Left lung (tissue), 10 donors: Measurements from ENCODE around the gene GRIN2C. TPM values are rescaled to one million over a fixed set of nuclear protein-coding genes. Genes with fewer than 3 reads are reported as not detected.

Experiments
- ATAC-seq: fragments of 200-7000 bp; cut with Tn5 transposase; one replicate; pipeline ENCODE4 v1.9.1; 2020; ENCODE audit warnings: moderate library complexity
- DNase-seq, 4 donors: peaks; one replicate each; pipeline ENCODE4 v3.0.0-alpha.2; 2013 to 2020
- H3K27ac ChIP-seq, 2 donors: fragments of 200-600 bp; sonication (generic) in 1 of 2; one replicate each; pipeline versions ENCODE4 v1.5.0 to v1.8.0; 2020 to 2021
- H3K27me3 ChIP-seq, 2 donors: fragments of 200-600 bp; sonication (generic) in 1 of 2; one replicate each; pipeline versions ENCODE4 v1.5.0 to v1.8.0; 2020 to 2021
- H3K36me3 ChIP-seq, 2 donors: fragments of 200-600 bp; sonication (generic) in 1 of 2; one replicate each; pipeline versions ENCODE4 v1.5.0 to v1.8.0; 2020 to 2021
- H3K4me1 ChIP-seq, 2 donors: fragments of 200-600 bp; one replicate each; pipeline ENCODE4 v1.8.0; 2021
- H3K4me3 ChIP-seq, 2 donors: fragments of 200-600 bp; sonication (generic) in 1 of 2; one replicate each; pipeline versions ENCODE4 v1.5.0 to v1.8.0; 2020 to 2021; ENCODE audit warnings: mild to moderate bottlenecking in 1 of 2
- H3K9me3 ChIP-seq, 2 donors: fragments of 200-600 bp; sonication (generic) in 1 of 2; one replicate each; pipeline versions ENCODE4 v1.5.0 to v1.8.0; 2020 to 2021
- CTCF ChIP-seq, 2 donors: fragments of 200-600 bp; sonication (generic) in 1 of 2; IDR thresholded peaks; one replicate each; pipeline versions ENCODE4 v1.5.0 to v1.8.0; 2021; ENCODE audit warnings: antibody characterized with exemption in 2 of 2
- intact Hi-C, 2 donors: fragments of 100-400 bp; cut with DNase I; formaldehyde crosslinking; loops; one replicate each; pipeline versions ENCODE4 v1.11.2 to v1.14.2; 2022
- polyA plus RNA-seq, 6 donors: library from polyadenylated mRNA; unstranded; fragments of 120-200 nt; gene quantifications; one replicate each; pipeline ENCODE4 v1.2.1, GENCODE V29; 2013; ENCODE audit not compliant: insufficient read length in 6 of 6
- total RNA-seq, 2 donors: library from RNA; stranded (reverse); fragmentation: NEBNext Ultra II Directional; extraction: Animal tissue kit (Norgen Biotek cat#: 25700); gene quantifications; one replicate each; pipeline ENCODE4 v1.2.1, GENCODE V29; 2021
- donor health status: DM: no; HTN: yes; CAD: no.
- donor health status: DM: no; HTN: no; CAD: no.

Gene GRIN2C
- total and polyA plus RNA-seq, 8 donors: 0.15 to 0.43 (median 0.26) TPM; not detected in 1

- Histone ChIP-seq H3K9me3 (no peaks in the 10 kb centered on the region), H3K36me3 (peaks cover 0 to 65% of the 10 kb centered on the region in 2 donors), H3K4me1 (peaks cover 0 to 8% of the 10 kb centered on the region in 2 donors), H3K27ac (no peak overlapping the region), H3K27me3 (no peaks in the 10 kb centered on the region), H3K4me3 (no peak overlapping the region)
- no peak for TF ChIP-seq CTCF (IDR thresholded peaks at IDR 0.05)
- ATAC-seq: peak; percentile 32
- no peak for DNase-seq
- intact Hi-C loops: no loop called here
Measured at GRCh38 chr17:74805591-74805991, 54.1 kb downstream of the GRIN2C start.

GRCh38 chr17:74804683-74805082, 55.0 kb downstream of the GRIN2C start:
- TF ChIP-seq CTCF (IDR thresholded peaks at IDR 0.05): no peak
- no peak overlapping the region for H3K4me3 ChIP-seq
- no peak for DNase-seq
- intact Hi-C loops: no loop called here
- H3K9me3 ChIP-seq: no peaks in the 10 kb centered on the region
- H3K27me3 ChIP-seq: no peaks in the 10 kb centered on the region
- H3K27ac ChIP-seq: no peak overlapping the region
- H3K36me3 ChIP-seq: peaks cover 0 to 66% of the 10 kb centered on the region in 2 donors
- peak; percentile 55 for ATAC-seq
- peaks cover 0 to 8% of the 10 kb centered on the region in 2 donors for H3K4me1 ChIP-seq

- TF ChIP-seq CTCF (IDR thresholded peaks at IDR 0.05): no peak
- Histone ChIP-seq H3K27ac (no peak overlapping the region), H3K4me3 (no peak overlapping the region), H3K27me3 (no peaks in the 10 kb centered on the region), H3K9me3 (no peaks in the 10 kb centered on the region), H3K4me1 (peaks cover 0 to 7% of the 10 kb centered on the region in 2 donors), H3K36me3 (peaks cover 0 to 72% of the 10 kb centered on the region in 2 donors)
- no peak for ATAC-seq
- intact Hi-C loops: no loop called here
- DNase-seq: no peak
Measured at GRCh38 chr17:74803971-74804370, 55.7 kb downstream of the GRIN2C start.

DNA sequence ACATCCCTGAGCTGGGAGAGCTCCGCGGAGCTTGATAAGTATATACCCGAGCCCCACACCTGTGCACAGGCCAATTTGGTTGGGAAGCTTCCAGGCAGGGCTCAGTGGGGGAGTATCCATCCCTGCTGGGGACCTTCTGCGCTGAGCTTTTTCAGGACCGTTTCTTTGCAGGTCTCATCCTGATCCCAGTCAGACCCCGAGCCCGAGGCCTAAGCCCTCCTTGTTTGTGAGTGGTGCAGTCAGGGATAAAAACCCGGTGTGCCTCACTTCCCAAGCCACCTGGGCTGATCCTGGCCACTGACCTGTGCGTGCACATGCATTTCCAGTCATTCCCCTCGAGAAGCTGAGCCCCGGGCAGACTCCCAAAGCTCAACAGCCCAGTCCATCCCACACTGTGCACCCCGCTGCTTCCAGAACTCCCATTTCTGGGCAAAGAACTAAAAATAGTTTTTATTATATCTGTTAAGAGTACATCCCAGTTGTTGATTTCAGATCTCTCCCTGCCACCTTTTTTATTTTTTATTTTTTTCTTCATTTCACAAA, 56.2 kb downstream of the GRIN2C start:
- Histone ChIP-seq H3K36me3 (peaks cover 0 to 77% of the 10 kb centered on the region in 2 donors), H3K9me3 (no peaks in the 10 kb centered on the region), H3K27ac (no peak overlapping the region), H3K27me3 (no peaks in the 10 kb centered on the region), H3K4me1 (peaks cover 0 to 2% of the 10 kb centered on the region in 2 donors), H3K4me3 (no peak overlapping the region)
- TF ChIP-seq CTCF (IDR thresholded peaks at IDR 0.05): no peak
- DNase-seq (no peak), ATAC-seq (no peak)
- intact Hi-C loops: no loop called here

GRCh38 chr17:74801896-74802295, 57.8 kb downstream of the GRIN2C start:
- H3K4me3 ChIP-seq: no peak overlapping the region
- H3K27ac ChIP-seq: no peak overlapping the region
- no peak for TF ChIP-seq CTCF (IDR thresholded peaks at IDR 0.05)
- H3K4me1 ChIP-seq: no peaks in the 10 kb centered on the region
- peaks cover 0 to 83% of the 10 kb centered on the region in 2 donors for H3K36me3 ChIP-seq
- intact Hi-C loops: no loop called here
- no peak for DNase-seq
- no peaks in the 10 kb centered on the region for H3K9me3 ChIP-seq
- H3K27me3 ChIP-seq: no peaks in the 10 kb centered on the region
- ATAC-seq: no peak
